HEK293 (cell line): ENCODE results near the gene B9D1.

Experiments
- CTCF ChIA-PET: fragments of 350-600 bp; formaldehyde crosslinking; extraction: SDS; loops from one replicate; lab custom pipeline; 2021; ENCODE audit warnings: antibody characterized with exemption; lab: Yijun Ruan, JAX
- POLR2A ChIA-PET: fragments of 300-600 bp; formaldehyde crosslinking; extraction: SDS; loops from one replicate; lab custom pipeline; 2020; ENCODE audit warnings: antibody characterized with exemption, inconsistent platforms; lab: Yijun Ruan, JAX
- H3K27ac ChIP-seq: fragments of 200-500 bp; sonication (Bioruptor generic); 2 replicates; pipeline ENCODE4 v1.5.1; 2014; ENCODE audit warnings: low read depth, low read length, control low read depth, inconsistent platforms; ENCODE audit errors: extremely low read depth
- H3K36me3 ChIP-seq, 2 experiments: fragments of 200-500 bp in 1 of 2; sonication (Bioruptor generic) in 1 of 2; 1 replicate in 1 of 2; 2 replicates in 1 of 2; pipeline ENCODE4 v1.5.1; 2014 to 2017; ENCODE audit warnings: inconsistent platforms in 2 of 2, low read length in 2 of 2; ENCODE audit not compliant: control insufficient read depth in 2 of 2, insufficient read depth in 1 of 2
- H3K4me1 ChIP-seq: fragments of 200-500 bp; sonication (Bioruptor generic); 2 replicates; pipeline ENCODE4 v1.5.1; 2014; ENCODE audit warnings: mild to moderate bottlenecking, low read length, inconsistent platforms; ENCODE audit not compliant: control insufficient read depth, insufficient read depth
- H3K4me3 ChIP-seq: 2 replicates; pipeline ENCODE4 v1.5.1; 2011; ENCODE audit warnings: low read depth, mild to moderate bottlenecking, control low read depth, low read length, moderate library complexity
- H3K9me3 ChIP-seq: fragments of 200-500 bp; sonication (Bioruptor generic); 2 replicates; pipeline ENCODE4 v1.5.1; 2014; ENCODE audit warnings: low read depth, low read length, inconsistent platforms; ENCODE audit not compliant: control insufficient read depth, insufficient read depth
- KLF10 ChIP-seq: fragments of 450-650 bp; IDR thresholded peaks from 2 replicates; pipeline ENCODE4 v1.5.1; 2018; ENCODE audit warnings: missing biosample characterization, mild to moderate bottlenecking, missing genetic modification characterization
- REST ChIP-seq: fragments of 450-650 bp; formaldehyde crosslinking; IDR thresholded peaks from 2 replicates; pipeline ENCODE4 v1.5.1; 2016; ENCODE audit warnings: missing biosample characterization, missing genetic modification characterization
- WT1 ChIP-seq: fragments of 450-650 bp; formaldehyde crosslinking; IDR thresholded peaks from 2 replicates; pipeline ENCODE4 v1.5.1; 2016; ENCODE audit warnings: missing biosample characterization, missing genetic modification characterization
- ZNF10 ChIP-seq: fragments of 450-650 bp; formaldehyde crosslinking; IDR thresholded peaks from 2 replicates; pipeline ENCODE4 v1.5.1; 2017; ENCODE audit warnings: missing biosample characterization, missing genetic modification characterization
- ZNF121 ChIP-seq: fragments of 450-650 bp; formaldehyde crosslinking; IDR thresholded peaks from 2 replicates; pipeline ENCODE4 v1.5.1; 2016; ENCODE audit warnings: missing biosample characterization, missing genetic modification characterization
- ZNF184 ChIP-seq: fragments of 450-650 bp; IDR thresholded peaks from 2 replicates; pipeline ENCODE4 v1.5.1; 2018; ENCODE audit warnings: missing biosample characterization, mild to moderate bottlenecking, missing genetic modification characterization
- ZNF354C ChIP-seq: fragments of 450-650 bp; formaldehyde crosslinking; IDR thresholded peaks from 2 replicates; pipeline ENCODE4 v1.5.1; 2016; ENCODE audit warnings: missing biosample characterization, missing genetic modification characterization, low read depth, borderline replicate concordance
- ZNF629 ChIP-seq: fragments of 450-650 bp; formaldehyde crosslinking; IDR thresholded peaks from 2 replicates; pipeline ENCODE4 v1.5.1; 2017; ENCODE audit warnings: missing biosample characterization, missing genetic modification characterization
- ZNF768 ChIP-seq: fragments of 450-650 bp; formaldehyde crosslinking; IDR thresholded peaks from 2 replicates; pipeline ENCODE4 v1.5.1; 2018; ENCODE audit warnings: missing biosample characterization, mild to moderate bottlenecking, missing genetic modification characterization
- ZNF776 ChIP-seq: fragments of 450-650 bp; formaldehyde crosslinking; IDR thresholded peaks from 2 replicates; pipeline ENCODE4 v1.5.0; 2017; ENCODE audit warnings: missing biosample characterization, missing genetic modification characterization, borderline replicate concordance
- ZSCAN23 ChIP-seq: fragments of 450-650 bp; formaldehyde crosslinking; IDR thresholded peaks from 2 replicates; pipeline ENCODE4 v1.5.1; 2016; ENCODE audit warnings: missing biosample characterization, missing genetic modification characterization
- ZSCAN30 ChIP-seq: fragments of 450-650 bp; IDR thresholded peaks from 2 replicates; pipeline ENCODE4 v1.5.1; 2018; ENCODE audit warnings: missing biosample characterization, mild to moderate bottlenecking, missing genetic modification characterization, moderate library complexity
- TF ChIP-seq, protein P1 (sequence below): sonication (generic); formaldehyde crosslinking; IDR thresholded peaks from 2 replicates; pipeline ENCODE4 v1.8.1; 2022; ENCODE audit warnings: mild to moderate bottlenecking, moderate library complexity, missing genetic modification reagents
- TF ChIP-seq, protein P2 (sequence below): fragments of 450-650 bp; formaldehyde crosslinking; IDR thresholded peaks from 2 replicates; pipeline ENCODE4 v1.5.1; 2016; ENCODE audit warnings: missing biosample characterization, missing genetic modification characterization
- TF ChIP-seq, protein P3 (sequence below): fragments of 450-650 bp; formaldehyde crosslinking; IDR thresholded peaks from 2 replicates; pipeline ENCODE4 v1.5.1; 2016; ENCODE audit warnings: missing biosample characterization, missing genetic modification characterization, borderline replicate concordance
- TF ChIP-seq, protein P4 (sequence below): fragments of 450-650 bp; formaldehyde crosslinking; IDR thresholded peaks from 2 replicates; pipeline ENCODE4 v1.5.1; 2016; ENCODE audit warnings: missing biosample characterization, missing genetic modification characterization

The B9D1 gene

GRCh38 chr17:19378416-19379360 is 16.2 kb upstream of the B9D1 start, which contains the start of gene MAPK7 (continued):
- no peak for TF ChIP-seq ZNF121 (tag by site-specific recombination)
- TF ChIP-seq ZNF776 (tag by site-specific recombination): no peak
- TF ChIP-seq WT1 (tag by site-specific recombination): no peak
- TF ChIP-seq, all 188 proteins: peak for 24

GRCh38 chr17:19377602-19378415 is 15.3 kb upstream of the B9D1 start:
- peak overlapping the region; percentile 80 for H3K4me3 ChIP-seq
- H3K9me3 ChIP-seq: no peaks in the 10 kb centered on the region
- H3K36me3 ChIP-seq: peaks cover 18 to 37% of the 10 kb centered on the region in 2 experiments; a peak in 2 of 3 replicates
- ChIA-PET POLR2A (interaction anchor here (0.6 to 2.5 kb wide), 38 partner anchors 9 to 778 kb away, joined by 3 to 57 read pairs (median 4); partner anchors contain the start of genes ALDH3A2, B9D1, MFAP4 and RNF112), CTCF (interaction anchor here (0.6 to 3.9 kb wide), 5 partner anchors 12 to 208 kb away, joined by 3 to 33 read pairs (median 7); partner anchors contain the start of gene B9D1)
- peaks cover 8% of the 10 kb centered on the region for H3K4me1 ChIP-seq
- H3K27ac ChIP-seq: peak overlapping the region; percentile 72
- TF ChIP-seq, protein P1, sequence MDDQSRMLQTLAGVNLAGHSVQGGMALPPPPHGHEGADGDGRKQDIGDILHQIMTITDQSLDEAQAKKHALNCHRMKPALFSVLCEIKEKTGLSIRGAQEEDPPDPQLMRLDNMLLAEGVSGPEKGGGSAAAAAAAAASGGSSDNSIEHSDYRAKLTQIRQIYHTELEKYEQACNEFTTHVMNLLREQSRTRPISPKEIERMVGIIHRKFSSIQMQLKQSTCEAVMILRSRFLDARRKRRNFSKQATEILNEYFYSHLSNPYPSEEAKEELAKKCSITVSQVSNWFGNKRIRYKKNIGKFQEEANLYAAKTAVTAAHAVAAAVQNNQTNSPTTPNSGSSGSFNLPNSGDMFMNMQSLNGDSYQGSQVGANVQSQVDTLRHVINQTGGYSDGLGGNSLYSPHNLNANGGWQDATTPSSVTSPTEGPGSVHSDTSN: no peak; the same call in 1 of the 2 replicates
- TF ChIP-seq ZNF184 (tag by site-specific recombination): no peak
- TF ChIP-seq ZNF768 (tag by site-specific recombination): no peak
- TF ChIP-seq, protein P2, sequence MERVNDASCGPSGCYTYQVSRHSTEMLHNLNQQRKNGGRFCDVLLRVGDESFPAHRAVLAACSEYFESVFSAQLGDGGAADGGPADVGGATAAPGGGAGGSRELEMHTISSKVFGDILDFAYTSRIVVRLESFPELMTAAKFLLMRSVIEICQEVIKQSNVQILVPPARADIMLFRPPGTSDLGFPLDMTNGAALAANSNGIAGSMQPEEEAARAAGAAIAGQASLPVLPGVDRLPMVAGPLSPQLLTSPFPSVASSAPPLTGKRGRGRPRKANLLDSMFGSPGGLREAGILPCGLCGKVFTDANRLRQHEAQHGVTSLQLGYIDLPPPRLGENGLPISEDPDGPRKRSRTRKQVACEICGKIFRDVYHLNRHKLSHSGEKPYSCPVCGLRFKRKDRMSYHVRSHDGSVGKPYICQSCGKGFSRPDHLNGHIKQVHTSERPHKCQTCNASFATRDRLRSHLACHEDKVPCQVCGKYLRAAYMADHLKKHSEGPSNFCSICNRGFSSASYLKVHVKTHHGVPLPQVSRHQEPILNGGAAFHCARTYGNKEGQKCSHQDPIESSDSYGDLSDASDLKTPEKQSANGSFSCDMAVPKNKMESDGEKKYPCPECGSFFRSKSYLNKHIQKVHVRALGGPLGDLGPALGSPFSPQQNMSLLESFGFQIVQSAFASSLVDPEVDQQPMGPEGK: peak; percentile 77
- TF ChIP-seq, protein P3, sequence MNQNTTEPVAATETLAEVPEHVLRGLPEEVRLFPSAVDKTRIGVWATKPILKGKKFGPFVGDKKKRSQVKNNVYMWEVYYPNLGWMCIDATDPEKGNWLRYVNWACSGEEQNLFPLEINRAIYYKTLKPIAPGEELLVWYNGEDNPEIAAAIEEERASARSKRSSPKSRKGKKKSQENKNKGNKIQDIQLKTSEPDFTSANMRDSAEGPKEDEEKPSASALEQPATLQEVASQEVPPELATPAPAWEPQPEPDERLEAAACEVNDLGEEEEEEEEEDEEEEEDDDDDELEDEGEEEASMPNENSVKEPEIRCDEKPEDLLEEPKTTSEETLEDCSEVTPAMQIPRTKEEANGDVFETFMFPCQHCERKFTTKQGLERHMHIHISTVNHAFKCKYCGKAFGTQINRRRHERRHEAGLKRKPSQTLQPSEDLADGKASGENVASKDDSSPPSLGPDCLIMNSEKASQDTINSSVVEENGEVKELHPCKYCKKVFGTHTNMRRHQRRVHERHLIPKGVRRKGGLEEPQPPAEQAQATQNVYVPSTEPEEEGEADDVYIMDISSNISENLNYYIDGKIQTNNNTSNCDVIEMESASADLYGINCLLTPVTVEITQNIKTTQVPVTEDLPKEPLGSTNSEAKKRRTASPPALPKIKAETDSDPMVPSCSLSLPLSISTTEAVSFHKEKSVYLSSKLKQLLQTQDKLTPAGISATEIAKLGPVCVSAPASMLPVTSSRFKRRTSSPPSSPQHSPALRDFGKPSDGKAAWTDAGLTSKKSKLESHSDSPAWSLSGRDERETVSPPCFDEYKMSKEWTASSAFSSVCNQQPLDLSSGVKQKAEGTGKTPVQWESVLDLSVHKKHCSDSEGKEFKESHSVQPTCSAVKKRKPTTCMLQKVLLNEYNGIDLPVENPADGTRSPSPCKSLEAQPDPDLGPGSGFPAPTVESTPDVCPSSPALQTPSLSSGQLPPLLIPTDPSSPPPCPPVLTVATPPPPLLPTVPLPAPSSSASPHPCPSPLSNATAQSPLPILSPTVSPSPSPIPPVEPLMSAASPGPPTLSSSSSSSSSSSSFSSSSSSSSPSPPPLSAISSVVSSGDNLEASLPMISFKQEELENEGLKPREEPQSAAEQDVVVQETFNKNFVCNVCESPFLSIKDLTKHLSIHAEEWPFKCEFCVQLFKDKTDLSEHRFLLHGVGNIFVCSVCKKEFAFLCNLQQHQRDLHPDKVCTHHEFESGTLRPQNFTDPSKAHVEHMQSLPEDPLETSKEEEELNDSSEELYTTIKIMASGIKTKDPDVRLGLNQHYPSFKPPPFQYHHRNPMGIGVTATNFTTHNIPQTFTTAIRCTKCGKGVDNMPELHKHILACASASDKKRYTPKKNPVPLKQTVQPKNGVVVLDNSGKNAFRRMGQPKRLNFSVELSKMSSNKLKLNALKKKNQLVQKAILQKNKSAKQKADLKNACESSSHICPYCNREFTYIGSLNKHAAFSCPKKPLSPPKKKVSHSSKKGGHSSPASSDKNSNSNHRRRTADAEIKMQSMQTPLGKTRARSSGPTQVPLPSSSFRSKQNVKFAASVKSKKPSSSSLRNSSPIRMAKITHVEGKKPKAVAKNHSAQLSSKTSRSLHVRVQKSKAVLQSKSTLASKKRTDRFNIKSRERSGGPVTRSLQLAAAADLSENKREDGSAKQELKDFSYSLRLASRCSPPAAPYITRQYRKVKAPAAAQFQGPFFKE (tag by site-specific recombination): no peak
- no peak for TF ChIP-seq ZNF10 (tag by site-specific recombination)
- TF ChIP-seq ZSCAN23 (tag by site-specific recombination): no peak
- TF ChIP-seq ZNF354C (tag by site-specific recombination): no peak
- TF ChIP-seq ZSCAN30 (tag by site-specific recombination): peak; percentile 67
- TF ChIP-seq, protein P4, sequence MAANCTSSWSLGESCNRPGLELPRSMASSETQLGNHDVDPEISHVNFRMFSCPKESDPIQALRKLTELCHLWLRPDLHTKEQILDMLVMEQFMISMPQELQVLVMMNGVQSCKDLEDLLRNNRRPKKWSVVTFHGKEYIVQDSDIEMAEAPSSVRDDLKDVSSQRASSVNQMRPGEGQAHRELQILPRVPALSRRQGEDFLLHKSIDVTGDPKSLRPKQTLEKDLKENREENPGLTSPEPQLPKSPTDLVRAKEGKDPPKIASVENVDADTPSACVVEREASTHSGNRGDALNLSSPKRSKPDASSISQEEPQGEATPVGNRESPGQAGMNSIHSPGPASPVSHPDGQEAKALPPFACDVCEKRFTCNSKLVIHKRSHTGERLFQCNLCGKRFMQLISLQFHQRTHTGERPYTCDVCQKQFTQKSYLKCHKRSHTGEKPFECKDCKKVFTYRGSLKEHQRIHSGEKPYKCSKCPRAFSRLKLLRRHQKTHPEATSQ (tag by site-specific recombination): no peak
- peak; percentile 76 for TF ChIP-seq KLF10 (tag by site-specific recombination)
- TF ChIP-seq REST (tag by site-specific recombination): peak; percentile 100
- TF ChIP-seq ZNF629 (tag by site-specific recombination): peak; percentile 86
